ENCODE data around the gene MRPS34.

MRPS34 gene

DNA sequence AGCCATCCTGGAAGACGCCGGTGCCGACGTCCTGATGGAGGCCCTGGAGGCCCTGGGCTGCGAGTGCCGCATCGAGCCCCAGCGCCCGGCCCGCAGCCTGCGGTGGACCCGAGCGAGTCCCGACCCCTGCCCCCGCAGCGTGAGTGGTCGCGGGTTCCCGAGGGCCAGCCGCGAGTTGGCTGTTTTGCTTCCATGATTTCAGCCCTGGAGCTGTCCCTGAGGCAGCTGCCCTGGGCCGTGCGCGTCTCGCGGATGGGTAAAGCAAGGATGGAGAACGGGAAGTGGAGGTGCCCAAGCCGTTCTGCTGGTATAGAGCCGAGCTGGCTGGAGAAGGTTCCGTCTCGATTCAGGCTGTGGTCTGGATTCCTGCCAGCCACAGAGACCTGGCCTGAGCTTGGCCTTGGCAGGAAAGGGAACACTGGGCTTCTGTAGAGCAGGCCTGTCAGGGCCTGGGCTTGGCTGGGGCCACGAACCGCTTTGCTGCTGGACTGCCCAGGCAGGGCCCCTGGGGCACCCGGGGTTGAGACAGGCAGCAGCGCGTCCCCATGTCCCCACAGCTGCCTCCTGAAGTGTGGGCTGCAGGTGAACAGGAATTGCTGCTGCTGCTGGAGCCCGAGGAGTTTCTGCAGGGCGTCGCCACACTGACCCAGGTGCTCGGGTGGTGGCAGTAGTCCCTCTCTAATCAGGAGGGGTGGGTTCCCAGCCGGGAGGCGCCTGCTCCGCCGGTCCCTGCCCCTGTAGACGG, 941 bp upstream of the MRPS34 start:
- no peak for TF ChIP-seq ZNF274 (IDR thresholded peaks at IDR 0.05; ENCODE audit: low read depth, low read length)
- H3K4me3 ChIP-seq (ENCODE audit: low read length) = peak overlapping the region; percentile 81; the same call in 1 of the 2 replicates

DNA sequence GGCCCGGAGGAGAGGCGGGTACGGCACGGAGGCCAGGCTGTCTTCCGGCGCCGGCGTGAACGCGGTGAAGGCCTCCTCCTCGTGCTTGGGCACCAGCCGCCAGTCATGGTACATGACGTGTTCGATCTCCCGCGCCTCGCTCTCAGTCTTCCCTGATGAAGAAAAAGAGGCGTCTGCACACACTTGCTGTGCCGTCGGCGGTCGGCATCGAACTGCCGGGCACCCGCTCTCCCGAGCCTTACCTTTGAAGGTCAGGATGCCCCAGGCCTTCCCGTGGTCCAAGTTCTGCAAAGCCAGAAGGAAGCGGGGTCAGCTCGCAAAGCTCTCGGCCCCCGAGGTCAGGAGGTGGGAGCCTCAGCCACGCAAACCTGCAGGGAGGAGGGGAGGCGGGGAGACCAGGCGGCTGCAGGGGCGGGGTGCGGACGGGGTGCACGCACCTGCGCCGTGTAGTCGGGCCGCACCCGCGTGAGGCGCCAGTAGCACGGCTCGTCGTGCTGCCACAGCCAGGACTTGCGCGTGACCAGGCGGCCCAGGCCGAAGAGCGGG, 499 bp downstream of the MRPS34 start, which contains the start of gene EME2:
TSS of gene EME2 (plus strand) at position 449 of the 546 bp plus-strand sequence. CDS start 418 bp downstream, outside the sequence.
- no peak for TF ChIP-seq ZNF274 (IDR thresholded peaks at IDR 0.05; ENCODE audit: low read depth, low read length)

DNA sequence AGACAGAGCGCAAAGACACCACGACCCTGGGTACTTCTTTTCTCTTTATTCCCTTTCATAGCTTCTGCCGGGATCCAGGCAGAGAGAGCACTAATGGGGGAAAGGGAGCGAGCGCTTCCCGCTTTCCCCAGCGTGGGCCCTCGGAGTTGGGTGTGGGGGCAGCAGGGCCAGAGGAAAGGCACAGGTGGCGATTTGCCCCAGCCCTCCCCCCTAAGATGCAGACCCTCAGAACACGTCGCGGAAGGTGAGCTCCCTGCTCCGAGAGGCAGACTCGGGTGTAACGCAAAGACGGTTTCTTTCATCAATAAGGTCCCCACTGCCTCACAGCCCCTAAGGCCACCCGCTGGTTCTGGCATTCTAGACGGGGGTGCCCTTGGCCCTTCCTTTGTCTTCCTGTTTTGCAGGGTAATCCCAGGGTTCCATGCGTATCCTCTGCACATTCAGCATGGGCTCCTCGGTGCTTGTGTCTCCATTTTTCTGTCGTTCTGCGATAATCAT, 1.0 kb downstream of the MRPS34 start:
- TF ChIP-seq ZNF274 (IDR thresholded peaks at IDR 0.05; ENCODE audit: low read depth, low read length) = no peak
- H3K4me3 ChIP-seq (ENCODE audit: low read length) = peak overlapping the region; percentile 81

More for the DNA sequence above, 499 bp downstream of the MRPS34 start, which contains the start of gene EME2:
- H3K4me3 ChIP-seq (ENCODE audit: low read length) = peak within 1 kb of the TSS; percentile 81

DNA sequence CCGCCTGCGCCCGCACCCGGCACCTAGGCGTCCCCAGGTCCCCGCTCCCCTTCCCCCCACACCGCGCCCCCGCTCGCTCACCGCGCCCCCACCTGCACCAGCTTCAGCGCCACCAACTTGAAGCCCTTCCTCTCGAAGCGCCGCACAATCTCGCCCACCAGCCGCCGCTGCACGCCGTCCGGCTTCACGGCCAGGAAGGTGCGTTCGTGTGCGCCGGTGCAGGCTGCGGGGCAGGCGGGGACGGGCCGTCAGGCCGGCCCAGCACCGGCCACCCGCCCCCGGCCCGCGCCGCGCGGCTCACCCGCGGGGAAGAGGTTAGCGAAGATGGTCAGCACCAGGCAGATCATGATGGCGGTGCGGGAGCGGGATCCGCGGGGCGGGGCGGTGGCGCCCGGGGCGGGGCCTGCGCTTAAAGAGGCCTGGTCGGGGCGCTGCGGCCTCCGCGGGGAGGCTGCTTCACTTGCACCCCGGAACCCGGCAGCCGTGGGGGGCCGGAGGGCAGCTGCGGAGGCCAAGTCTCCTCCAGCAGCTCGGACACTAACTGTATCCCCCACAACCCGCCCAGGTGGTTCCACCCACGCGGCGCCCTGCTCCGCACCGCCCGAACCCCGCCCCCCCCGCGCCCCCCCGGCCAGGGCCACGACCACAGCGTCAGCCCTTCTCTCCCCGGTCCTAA, 1.6 kb downstream of the MRPS34 start, which contains the start of gene NME3:
TSS of gene NME3 (minus strand) at position 356 of the 676 bp plus-strand sequence. CDS start at position 347, 9 bp downstream.
- H3K4me3 ChIP-seq (ENCODE audit: low read length) = peak within 1 kb of the TSS; percentile 81
- no peak for TF ChIP-seq ZNF274 (IDR thresholded peaks at IDR 0.05; ENCODE audit: low read depth, low read length)

DNA sequence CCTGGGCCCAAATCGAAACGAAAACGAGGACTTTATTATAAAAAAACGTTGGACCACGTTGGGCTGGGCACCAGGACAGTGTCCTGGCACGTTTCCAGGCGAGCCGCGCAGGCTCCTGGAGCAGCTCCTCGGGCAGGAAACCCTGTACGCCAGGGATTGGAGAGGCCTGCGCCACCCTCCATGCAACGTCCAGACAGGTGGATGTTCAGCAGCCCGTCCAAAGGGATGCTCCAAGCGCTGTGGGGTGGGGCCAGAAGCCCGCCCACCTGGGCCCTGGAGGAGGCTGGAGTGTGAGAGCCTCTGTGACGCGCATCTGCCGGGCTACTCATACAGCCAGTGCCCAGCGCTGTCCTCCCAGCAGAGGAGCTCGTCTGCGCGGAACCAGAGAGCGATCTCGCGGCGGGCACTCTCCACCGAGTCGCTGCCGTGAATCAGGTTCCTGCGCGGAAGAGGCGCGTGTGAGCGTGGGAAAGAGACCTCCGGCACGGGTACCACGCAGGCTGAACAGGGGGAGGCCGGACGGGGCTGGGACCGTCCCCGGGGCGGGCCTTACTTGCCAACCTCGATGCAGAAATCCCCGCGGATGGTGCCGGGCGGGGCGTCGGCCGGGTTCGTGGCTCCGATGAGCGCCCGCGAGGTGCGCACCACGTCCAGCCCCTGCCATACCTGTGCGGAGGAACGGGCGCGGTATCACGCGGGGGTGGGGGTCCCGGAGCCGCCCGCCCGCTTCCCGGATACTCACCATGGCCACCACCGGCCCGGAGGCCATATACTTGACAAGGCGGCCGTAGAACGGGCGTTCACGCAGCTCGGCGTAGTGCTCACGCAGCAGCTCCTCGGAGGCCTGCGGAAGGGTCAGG, 2.4 kb downstream of the MRPS34 start:
- peak overlapping the region; percentile 81 for H3K4me3 ChIP-seq (ENCODE audit: low read length)
- no peak for TF ChIP-seq ZNF274 (IDR thresholded peaks at IDR 0.05; ENCODE audit: low read depth, low read length)

DNA sequence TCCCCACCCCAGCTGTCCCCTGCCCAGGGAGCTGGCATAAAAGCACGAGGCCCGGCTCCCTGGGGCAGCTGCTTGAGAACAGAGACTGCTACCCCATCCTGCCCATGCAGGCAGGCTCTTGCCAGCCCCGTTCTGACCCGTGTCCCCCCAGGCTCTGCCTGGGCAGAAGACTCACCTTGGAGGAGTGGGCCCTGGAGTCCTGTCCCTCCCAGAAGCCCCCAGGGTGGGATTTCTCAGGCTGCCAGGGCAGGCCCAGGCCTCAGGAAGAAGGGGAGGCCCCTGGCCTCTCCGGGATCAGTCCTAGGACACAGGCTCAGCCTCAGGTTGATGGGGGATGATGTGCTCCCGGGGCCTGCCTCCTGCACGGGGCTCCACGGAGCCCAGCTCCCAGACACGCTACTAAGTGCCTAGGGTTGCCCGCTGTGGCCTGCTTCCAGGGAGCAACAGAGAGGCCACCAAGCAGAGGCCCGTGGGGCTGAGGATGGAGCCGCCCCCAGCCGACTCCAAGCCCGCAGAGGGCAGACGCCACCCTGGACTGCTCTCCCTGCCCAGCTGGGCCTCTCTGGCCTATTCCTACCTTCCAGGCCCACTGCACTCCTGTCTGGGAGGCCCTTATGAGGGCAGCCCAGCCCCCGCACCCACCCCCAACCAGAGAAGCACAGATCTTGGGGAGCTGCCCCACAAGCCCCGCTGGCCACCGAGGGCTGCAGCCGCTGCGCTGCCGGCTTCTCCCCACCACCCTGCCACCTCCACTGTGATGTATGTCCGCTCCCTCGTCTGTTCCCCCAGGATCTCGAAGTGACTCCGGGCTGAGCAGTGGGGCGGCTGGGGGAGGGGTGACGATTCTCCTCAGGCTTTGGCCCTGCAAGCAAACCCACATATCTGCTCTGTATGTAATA, 3.3 kb downstream of the MRPS34 start:
- H3K4me3 ChIP-seq (ENCODE audit: low read length) = no peak overlapping the region; the same call in 1 of the 2 replicates
- no peak for TF ChIP-seq ZNF274 (IDR thresholded peaks at IDR 0.05; ENCODE audit: low read depth, low read length)

DNA sequence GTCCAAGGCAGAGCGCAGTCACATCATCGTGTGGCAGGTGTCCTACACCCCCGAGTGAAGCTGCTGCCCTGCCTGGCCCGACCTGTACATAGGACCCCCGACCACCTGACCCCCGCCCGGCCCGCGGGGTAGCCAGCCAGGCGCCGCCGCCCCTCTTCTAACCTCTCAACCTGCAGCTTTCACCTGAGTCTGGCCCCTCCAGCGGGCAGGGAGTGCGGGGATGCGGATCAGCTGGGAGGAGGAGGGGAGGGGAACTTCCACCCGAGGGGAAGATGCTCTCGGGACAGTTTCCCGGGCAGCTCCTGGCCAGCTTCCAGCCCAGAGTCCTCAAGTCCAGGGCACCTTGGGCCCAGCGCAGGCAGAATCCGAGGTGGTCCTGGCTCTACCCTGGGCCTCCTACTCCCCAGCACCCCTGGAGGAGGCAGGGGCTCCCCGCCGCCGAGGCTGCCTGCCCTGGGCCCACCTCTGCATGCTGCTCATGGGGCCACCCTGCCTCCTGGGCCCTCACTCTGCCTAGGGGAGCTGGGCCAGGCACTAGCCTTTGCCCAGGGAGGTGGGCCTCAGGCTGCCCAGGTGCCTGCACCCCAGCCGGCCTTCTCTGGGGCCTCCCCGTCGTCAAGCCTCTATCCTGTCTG, 4.0 kb downstream of the MRPS34 start:
- no peak overlapping the region for H3K4me3 ChIP-seq (ENCODE audit: low read length)
- TF ChIP-seq ZNF274 (IDR thresholded peaks at IDR 0.05; ENCODE audit: low read depth, low read length) = no peak

DNA sequence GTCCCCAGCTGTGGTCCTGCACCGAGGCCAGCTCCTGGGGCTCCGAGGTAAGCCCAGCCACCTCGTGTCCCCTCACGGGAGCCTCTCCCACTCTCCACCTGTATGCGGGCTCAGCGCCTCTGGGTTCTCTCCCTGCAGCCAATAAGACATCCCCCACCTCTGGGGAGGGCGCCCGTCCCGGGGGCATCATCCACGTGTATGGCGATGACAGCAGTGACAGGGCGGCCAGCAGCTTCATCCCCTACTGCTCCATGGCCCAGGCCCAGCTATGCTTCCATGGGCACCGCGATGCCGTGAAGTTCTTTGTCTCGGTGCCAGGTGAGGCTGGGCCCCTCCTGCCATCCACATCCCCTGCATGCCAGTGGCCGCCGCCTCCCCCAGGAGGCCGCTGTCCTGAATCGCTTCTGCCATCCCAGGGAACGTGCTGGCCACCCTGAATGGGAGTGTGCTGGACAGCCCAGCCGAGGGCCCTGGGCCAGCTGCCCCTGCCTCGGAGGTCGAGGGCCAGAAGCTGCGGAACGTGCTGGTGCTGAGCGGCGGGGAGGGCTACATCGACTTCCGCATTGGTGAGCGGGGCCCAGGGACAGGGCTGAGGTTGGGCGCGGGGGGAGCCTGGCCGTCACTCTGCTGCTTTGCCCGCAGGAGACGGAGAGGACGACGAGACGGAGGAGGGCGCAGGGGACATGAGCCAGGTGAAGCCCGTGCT, 4.7 kb downstream of the MRPS34 start:
- no peak overlapping the region for H3K4me3 ChIP-seq (ENCODE audit: low read length)
- TF ChIP-seq ZNF274 (IDR thresholded peaks at IDR 0.05; ENCODE audit: low read depth, low read length) = no peak

DNA sequence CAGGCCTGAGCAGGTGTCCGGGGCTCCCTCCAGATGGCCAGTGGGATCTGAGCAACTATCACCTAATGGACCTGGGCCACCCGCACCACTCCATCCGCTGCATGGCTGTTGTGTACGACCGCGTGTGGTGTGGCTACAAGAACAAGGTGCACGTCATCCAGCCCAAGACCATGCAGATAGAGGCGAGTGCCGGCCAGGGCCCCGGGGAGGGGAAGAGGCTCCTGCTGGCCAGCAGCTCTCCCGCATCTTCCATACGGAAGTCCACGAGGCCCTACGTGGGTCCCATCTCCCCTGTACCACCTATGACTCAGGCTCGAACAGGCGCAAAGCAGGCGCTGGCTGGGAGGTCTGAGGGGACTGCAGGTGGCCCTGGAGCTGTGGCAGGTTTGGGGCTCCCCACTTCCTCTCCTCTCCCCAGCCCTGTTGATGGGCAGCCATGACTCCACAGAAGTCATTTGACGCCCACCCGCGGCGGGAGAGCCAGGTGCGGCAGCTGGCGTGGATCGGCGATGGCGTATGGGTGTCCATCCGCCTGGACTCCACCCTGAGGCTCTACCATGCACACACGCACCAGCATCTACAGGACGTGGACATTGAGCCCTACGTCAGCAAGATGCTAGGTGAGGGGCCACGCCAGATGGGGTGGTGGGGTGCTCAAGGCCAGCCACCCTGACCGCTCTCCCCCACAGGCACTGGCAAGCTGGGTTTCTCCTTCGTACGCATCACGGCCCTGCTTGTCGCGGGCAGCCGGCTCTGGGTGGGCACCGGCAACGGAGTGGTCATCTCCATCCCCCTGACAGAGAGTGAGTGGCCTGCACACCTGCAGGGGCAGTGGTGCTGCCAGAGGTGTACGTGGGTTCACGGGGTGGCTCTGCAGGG, 5.6 kb downstream of the MRPS34 start:
- H3K4me3 ChIP-seq (ENCODE audit: low read length) = no peak overlapping the region
- no peak for TF ChIP-seq ZNF274 (IDR thresholded peaks at IDR 0.05; ENCODE audit: low read depth, low read length)

DNA sequence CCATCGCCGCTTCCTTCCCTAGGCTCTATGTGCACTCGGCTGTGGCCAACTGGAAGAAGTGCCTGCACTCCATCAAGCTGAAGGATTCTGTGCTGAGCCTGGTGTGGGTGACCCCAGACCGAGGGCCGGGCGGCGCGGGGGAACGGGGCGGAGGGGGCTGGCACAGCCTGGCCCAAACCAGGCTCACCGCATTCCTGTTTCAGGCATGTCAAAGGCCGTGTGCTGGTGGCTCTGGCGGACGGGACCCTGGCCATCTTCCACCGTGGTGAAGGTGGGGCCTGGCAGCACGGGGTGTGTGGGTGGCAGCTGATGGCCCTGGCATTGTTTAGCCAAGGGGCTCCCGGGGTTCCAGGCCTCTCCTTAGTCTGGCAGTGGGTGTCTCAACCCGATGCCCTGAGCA, 6.2 kb downstream of the MRPS34 start:
- no peak for TF ChIP-seq ZNF274 (IDR thresholded peaks at IDR 0.05; ENCODE audit: low read depth, low read length)
- H3K4me3 ChIP-seq (ENCODE audit: low read length) = no peak overlapping the region

DNA sequence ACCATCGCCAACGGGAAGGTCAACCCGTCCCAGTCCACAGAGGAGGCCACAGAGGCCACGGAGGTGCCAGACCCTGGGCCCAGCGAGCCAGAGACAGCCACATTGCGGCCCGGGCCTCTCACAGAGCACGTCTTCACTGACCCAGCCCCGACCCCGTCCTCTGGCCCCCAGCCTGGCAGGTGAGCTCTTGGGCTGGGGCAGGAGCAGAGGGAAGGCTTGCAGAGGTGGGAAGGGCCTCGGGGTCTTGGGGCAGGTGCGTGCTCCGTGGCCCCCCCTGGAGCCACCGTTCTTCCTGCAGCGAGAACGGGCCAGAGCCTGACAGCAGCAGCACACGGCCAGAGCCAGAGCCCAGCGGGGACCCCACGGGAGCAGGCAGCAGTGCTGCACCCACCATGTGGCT, 6.7 kb downstream of the MRPS34 start:
- no peak for TF ChIP-seq ZNF274 (IDR thresholded peaks at IDR 0.05; ENCODE audit: low read depth, low read length)
- H3K4me3 ChIP-seq (ENCODE audit: low read length) = no peak overlapping the region
